Stomach (tissue), 4 donors: ENCODE measurements around the gene SSRP1.

Experiments used
- POLR2A ChIP-seq, 4 donors: fragments of 450-650 bp; IDR thresholded peaks; one replicate each; pipeline ENCODE4 v1.6.1; 2016; ENCODE audit warnings: antibody characterized with exemption in 4 of 4, control low read depth in 2 of 4, mild to moderate bottlenecking in 1 of 4, moderate library complexity in 1 of 4
- TF ChIP-seq, protein P1 (sequence below), 7 experiments: fragments of 450-650 bp in 4 of 7; fragments of 200-600 bp in 3 of 7; sonication (generic) in 3 of 7; IDR thresholded peaks; one replicate each; pipeline ENCODE4 v1.5.1; 2016 to 2019; ENCODE audit warnings: antibody characterized with exemption in 7 of 7, control low read depth in 2 of 7, mild to moderate bottlenecking in 1 of 7

DNA sequence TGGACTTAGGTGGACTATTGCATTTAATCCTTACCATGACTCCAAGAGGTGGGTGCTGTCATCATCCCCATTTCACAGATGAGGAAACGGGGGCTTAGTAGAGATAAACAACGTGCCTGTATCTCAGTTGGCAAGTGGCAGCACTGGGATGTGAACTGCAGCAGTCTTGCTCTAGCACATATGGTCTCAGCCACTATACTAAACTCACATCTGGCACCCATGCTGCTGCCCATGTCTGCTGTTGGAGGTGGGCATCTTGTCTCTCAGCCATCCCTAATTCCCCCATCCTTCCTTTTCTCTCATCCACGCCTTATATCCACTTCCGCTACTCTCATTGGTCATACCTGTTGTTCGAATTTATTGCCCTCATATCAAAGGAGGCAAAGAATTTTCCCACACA is 41.4 kb upstream of the SSRP1 start:
- TF ChIP-seq POLR2A (IDR thresholded peaks at IDR 0.05) = no peak
- TF ChIP-seq, protein P1, sequence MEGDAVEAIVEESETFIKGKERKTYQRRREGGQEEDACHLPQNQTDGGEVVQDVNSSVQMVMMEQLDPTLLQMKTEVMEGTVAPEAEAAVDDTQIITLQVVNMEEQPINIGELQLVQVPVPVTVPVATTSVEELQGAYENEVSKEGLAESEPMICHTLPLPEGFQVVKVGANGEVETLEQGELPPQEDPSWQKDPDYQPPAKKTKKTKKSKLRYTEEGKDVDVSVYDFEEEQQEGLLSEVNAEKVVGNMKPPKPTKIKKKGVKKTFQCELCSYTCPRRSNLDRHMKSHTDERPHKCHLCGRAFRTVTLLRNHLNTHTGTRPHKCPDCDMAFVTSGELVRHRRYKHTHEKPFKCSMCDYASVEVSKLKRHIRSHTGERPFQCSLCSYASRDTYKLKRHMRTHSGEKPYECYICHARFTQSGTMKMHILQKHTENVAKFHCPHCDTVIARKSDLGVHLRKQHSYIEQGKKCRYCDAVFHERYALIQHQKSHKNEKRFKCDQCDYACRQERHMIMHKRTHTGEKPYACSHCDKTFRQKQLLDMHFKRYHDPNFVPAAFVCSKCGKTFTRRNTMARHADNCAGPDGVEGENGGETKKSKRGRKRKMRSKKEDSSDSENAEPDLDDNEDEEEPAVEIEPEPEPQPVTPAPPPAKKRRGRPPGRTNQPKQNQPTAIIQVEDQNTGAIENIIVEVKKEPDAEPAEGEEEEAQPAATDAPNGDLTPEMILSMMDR (IDR thresholded peaks at IDR 0.05) = no peak
